Activated CD4-positive, alpha-beta T cell treated with anti-CD3 and anti-CD28 coated beads, Interleukin-2, amount 10 ng/mL, durations not matched to agents 24 days and 14 days (primary cell): ENCODE results near the gene GSTM1. TPM values are rescaled to one million over a fixed set of nuclear protein-coding genes. Genes with fewer than 3 reads are reported as not detected.

Experiments used
- DNase-seq: peaks from one replicate; pipeline ENCODE4 v3.0.0; 2022
- H3K27ac Mint-ChIP-seq: one replicate; pipeline ENCODE4 v1.8.0; 2022; ENCODE audit warnings: mild to moderate bottlenecking, mixed read lengths
- H3K27me3 Mint-ChIP-seq: one replicate; pipeline ENCODE4 v1.8.0; 2022; ENCODE audit warnings: mixed read lengths
- H3K36me3 Mint-ChIP-seq: one replicate; pipeline ENCODE4 v1.8.0; 2022; ENCODE audit warnings: low read depth, mild to moderate bottlenecking, mixed read lengths
- H3K4me1 Mint-ChIP-seq: one replicate; pipeline ENCODE4 v1.8.0; 2021; ENCODE audit warnings: mixed read lengths
- H3K4me3 Mint-ChIP-seq: one replicate; pipeline ENCODE4 v1.8.0; 2022; ENCODE audit warnings: mild to moderate bottlenecking, moderate library complexity, mixed read lengths
- H3K9me3 Mint-ChIP-seq: one replicate; pipeline ENCODE4 v1.8.0; 2021; ENCODE audit warnings: mixed read lengths
- intact Hi-C: fragments of 100-400 bp; cut with micrococcal nuclease; formaldehyde crosslinking; loops from one replicate; pipeline ENCODE4 v1.15.1; 2023
- total RNA-seq: library from RNA; stranded (reverse); gene quantifications from 2 replicates; pipeline ENCODE4 v1.2.3, GENCODE V29; 2022

The GSTM1 gene
- total RNA-seq: 92.2 and 94.2 TPM in 2 replicates

- no peaks in the 10 kb centered on the region for H3K27me3 Mint-ChIP-seq
- H3K27ac Mint-ChIP-seq: peak within 1 kb of the TSS; percentile 94
- peak; percentile 97 for DNase-seq
- H3K36me3 Mint-ChIP-seq: peaks cover 18% of the 10 kb centered on the region
- intact Hi-C loops: loop anchor here (2.0 to 5.0 kb wide), 5 partner anchors 21 to 139 kb away; partner anchors contain the start of genes GNAI3 and GSTM3
- peak within 1 kb of the TSS; percentile 87 for H3K4me3 Mint-ChIP-seq
- H3K9me3 Mint-ChIP-seq: no peaks in the 10 kb centered on the region
- H3K4me1 Mint-ChIP-seq: peaks cover 22% of the 10 kb centered on the region
These were observed at the start of gene GSTM1 for GRCh38 chr1:109687641-109688499. GSTM1 (plus strand) TSS chr1:109687817; CDS start chr1:109687874, 57 bp downstream.

DNA sequence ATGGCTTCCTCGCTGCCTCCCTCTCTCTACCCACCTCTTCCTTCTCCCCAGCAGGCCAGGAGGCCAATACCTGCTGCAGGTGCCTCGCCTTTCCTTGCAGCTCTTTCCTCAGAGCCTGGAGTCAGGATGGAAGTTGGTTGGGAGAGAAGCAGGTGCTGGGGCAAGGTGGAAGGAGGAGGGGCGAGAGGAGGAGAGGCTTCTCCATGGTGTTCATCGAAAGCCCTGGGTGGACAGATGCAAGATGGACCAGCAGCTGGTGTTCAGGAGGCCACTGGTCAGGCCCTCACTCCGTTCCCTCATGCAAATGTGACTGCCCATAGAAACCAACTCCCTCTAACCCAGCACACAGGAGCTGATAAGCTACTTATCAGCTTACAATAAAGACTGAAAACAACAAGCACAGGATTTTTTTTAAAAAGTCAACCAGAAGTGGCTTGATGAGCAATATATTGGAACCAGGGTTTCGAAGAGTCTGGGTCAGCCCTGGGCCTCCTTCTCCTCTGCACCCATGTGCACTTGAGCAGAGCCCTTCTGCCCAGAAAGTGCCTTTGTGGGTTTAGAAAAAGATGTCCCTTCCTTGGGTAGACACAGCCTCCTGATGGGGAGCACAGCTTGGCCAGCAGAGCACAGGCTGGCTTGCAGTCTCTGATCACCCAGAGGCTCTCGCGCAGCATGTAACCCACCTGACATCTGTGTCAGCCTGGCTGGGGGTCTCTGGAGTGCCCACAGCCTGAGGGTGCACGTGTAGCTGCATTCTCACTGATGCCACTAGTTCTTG is 48.4 kb upstream of the GSTM1 start:
- Mint-ChIP-seq H3K9me3 (no peaks in the 10 kb centered on the region), H3K27me3 (peaks cover 5% of the 10 kb centered on the region), H3K4me1 (peaks cover 18% of the 10 kb centered on the region), H3K27ac (no peak overlapping the region), H3K36me3 (no peaks in the 10 kb centered on the region), H3K4me3 (no peak overlapping the region)
- no peak for DNase-seq
- intact Hi-C loops: no loop called here

DNA sequence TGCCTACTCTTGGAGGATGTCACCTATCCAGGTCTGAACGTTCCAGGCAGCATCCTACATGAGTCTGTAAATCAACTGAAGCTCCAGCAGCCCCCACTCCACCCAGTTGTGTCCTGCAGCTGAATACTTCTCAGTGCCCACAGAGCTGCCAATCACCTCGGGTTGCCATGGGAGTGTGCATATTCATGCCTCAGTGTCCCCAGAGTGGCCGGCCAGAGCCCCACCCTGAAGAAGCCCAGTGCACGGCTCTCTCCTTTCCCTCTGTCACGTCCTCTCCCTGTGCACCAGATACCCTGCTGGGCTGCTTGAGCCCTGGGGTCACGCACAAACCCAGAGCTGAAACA is 47.8 kb upstream of the GSTM1 start:
- no peak for DNase-seq
- H3K4me1 Mint-ChIP-seq: peaks cover 14% of the 10 kb centered on the region
- no peaks in the 10 kb centered on the region for H3K9me3 Mint-ChIP-seq
- no peaks in the 10 kb centered on the region for H3K36me3 Mint-ChIP-seq
- intact Hi-C loops: loop anchor here (1.0 kb wide), 1 partner anchor 371 kb away; no protein-coding TSS in a partner anchor
- H3K27ac Mint-ChIP-seq: peak overlapping the region; percentile 47
- H3K27me3 Mint-ChIP-seq: peaks cover 5% of the 10 kb centered on the region
- H3K4me3 Mint-ChIP-seq: no peak overlapping the region

DNA sequence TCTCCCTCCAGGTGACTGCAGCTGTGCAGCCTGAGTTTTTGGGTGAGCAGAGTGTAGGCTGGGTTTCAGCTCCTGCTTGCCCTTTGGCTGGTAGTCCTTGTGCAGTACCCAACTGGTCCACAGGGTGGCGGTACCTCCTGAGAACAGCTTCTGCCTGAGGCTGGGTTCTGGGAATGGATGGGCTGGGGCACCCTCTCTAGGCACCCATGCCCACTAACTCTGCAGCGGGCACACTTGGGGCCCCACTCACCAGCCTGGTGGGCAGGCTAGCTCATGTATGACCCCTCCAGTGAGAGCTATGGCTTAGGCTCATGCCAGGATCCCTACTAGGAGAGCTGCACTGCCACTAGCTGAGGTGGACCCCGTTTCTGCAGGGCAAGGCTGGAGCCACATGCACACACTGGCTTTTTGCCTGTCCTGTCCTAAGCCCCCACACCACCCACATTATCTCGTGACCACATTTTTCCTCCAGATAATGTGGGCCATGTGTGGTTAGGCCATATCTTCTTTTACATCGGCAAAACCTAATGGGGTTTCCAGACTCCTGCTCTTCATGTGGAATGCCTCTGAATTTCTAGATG is 47.2 kb upstream of the GSTM1 start:
- H3K4me3 Mint-ChIP-seq: no peak overlapping the region

DNA sequence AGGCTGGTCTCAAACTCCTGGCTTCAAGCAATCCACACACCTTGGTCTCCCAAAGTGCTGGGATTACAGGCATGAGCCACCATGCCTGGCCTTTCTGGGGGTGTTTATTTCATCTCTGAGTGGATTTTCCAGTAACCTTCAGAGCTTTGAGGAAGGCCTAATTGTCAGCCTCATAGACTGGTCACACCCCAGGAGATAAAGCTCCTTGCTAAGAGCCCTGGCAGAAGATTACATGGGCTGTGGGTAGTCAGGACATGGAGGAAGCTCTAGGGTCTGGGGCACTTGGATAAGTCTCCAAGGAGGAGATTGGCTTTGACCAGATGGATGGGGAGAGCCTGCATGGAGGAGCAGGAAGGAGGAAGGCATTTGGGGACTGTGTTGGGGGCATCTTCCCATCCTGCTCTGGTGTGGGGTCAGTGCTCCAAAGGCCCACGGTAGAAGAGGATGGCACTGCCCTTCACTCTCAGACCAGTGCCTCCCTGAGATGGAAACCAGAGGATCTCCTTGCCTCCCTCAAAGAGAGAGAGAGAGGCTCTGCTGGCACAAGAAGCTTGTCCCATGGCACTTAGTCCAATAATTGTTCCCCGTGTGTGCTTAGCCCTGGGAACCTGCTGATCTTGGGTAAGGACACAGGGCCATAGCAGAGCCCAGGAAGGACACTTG is 46.4 kb upstream of the GSTM1 start:
- H3K4me1 Mint-ChIP-seq: peaks cover 13% of the 10 kb centered on the region
- H3K27ac Mint-ChIP-seq: no peak overlapping the region
- peaks cover 9% of the 10 kb centered on the region for H3K27me3 Mint-ChIP-seq
- H3K36me3 Mint-ChIP-seq: no peaks in the 10 kb centered on the region
- no peaks in the 10 kb centered on the region for H3K9me3 Mint-ChIP-seq
- no peak overlapping the region for H3K4me3 Mint-ChIP-seq
- intact Hi-C loops: no loop called here
- peak; percentile 52 for DNase-seq

More for the DNA sequence above, 47.2 kb upstream of the GSTM1 start:
- peaks cover 6% of the 10 kb centered on the region for H3K27me3 Mint-ChIP-seq
- peak; percentile 98 for DNase-seq
- peaks cover 13% of the 10 kb centered on the region for H3K4me1 Mint-ChIP-seq
- no peaks in the 10 kb centered on the region for H3K9me3 Mint-ChIP-seq
- intact Hi-C loops: loop anchor here (1.0 kb wide), 1 partner anchor 371 kb away; no protein-coding TSS in a partner anchor
- H3K27ac Mint-ChIP-seq: peak overlapping the region; percentile 47
- H3K36me3 Mint-ChIP-seq: no peaks in the 10 kb centered on the region

- Mint-ChIP-seq H3K36me3 (no peaks in the 10 kb centered on the region), H3K4me1 (peaks cover 13% of the 10 kb centered on the region), H3K9me3 (no peaks in the 10 kb centered on the region), H3K27ac (no peak overlapping the region), H3K27me3 (peaks cover 9% of the 10 kb centered on the region), H3K4me3 (no peak overlapping the region)
- intact Hi-C loops: loop anchor here (2.0 kb wide), 2 partner anchors 45 to 343 kb away; partner anchors contain the start of genes AHCYL1 and GSTM1
- DNase-seq: no peak
These were observed 45.8 kb upstream of the GSTM1 start for GRCh38 chr1:109641861-109642260.

DNA sequence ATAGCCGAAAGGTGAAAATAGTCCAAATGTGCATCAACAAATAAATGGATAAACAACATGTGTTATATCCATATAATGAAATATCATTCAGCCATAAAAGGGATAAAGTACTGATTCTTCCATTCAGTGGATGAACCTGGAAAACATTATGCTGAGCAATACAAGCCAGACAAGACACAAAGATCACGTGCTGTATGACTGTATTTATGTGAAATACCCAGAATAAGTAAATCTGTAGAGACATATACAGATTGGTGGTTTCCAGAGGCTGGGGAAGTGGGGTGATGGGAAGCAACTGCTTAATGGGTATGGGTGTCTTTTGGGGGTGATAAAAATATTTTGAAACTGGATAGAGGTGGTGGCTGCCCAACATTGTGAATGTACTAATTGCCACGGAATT is 45.0 kb upstream of the GSTM1 start:
- intact Hi-C loops: loop anchor here (1.0 to 2.0 kb wide), 4 partner anchors 9 to 342 kb away; partner anchors contain the start of genes AHCYL1 and GSTM1
- Mint-ChIP-seq H3K4me1 (peaks cover 13% of the 10 kb centered on the region), H3K36me3 (no peaks in the 10 kb centered on the region), H3K27me3 (peaks cover 12% of the 10 kb centered on the region), H3K9me3 (no peaks in the 10 kb centered on the region), H3K27ac (no peak overlapping the region), H3K4me3 (no peak overlapping the region)
- no peak for DNase-seq

DNA sequence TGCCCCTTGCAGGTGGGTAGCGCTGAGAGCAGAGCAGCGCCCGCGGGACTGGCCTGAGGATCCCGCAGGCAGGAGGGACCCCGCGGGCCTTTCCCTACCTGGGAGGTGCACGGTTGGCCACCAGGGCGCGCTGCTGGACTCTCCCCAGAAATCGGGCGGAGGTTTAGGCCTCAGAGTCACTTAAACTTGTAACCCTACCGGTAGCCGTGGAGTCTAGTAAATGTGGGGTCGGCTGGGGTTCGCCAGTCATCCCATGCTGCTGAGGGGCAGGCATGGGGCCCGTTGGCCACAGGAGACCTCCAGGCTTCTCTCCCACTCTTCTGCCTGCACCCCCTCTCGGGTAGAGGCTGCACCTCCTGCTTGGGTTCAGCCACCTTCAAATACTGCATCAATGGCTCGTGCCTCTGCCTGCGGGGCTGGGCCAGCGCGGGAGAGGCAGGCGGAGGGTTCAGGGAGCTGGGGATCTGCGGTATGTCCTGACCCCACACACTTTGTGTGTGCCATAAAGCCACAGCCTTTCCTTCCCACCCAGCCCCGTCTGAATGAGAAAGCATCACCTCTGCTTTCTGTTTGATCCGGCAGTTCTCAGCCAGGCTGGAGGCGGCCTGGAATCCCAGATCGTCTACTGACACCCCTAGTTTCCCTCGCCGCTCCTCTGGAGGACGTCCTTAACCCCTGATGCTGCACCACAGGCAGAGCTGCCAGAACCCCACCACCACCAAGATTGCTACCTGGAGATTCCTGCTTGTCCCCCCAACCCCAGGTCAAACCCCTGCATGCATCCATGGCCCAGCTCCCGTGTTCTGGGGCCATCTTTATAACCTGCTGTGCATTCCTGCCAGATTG is 44.0 kb upstream of the GSTM1 start:
- intact Hi-C loops: loop anchor here (1.0 to 2.0 kb wide), 4 partner anchors 8 to 341 kb away; partner anchors contain the start of genes AHCYL1 and GSTM1
- H3K27ac Mint-ChIP-seq: no peak overlapping the region
- DNase-seq: peak; percentile 97
- no peaks in the 10 kb centered on the region for H3K9me3 Mint-ChIP-seq
- peaks cover 11% of the 10 kb centered on the region for H3K4me1 Mint-ChIP-seq
- H3K36me3 Mint-ChIP-seq: no peaks in the 10 kb centered on the region
- H3K4me3 Mint-ChIP-seq: no peak overlapping the region
- peaks cover 10% of the 10 kb centered on the region for H3K27me3 Mint-ChIP-seq

- Mint-ChIP-seq H3K27me3 (peaks cover 10% of the 10 kb centered on the region), H3K36me3 (no peaks in the 10 kb centered on the region)
- intact Hi-C loops: no loop called here
These were observed 42.9 kb upstream of the GSTM1 start for GRCh38 chr1:109644670-109645069.

GRCh38 chr1:109649491-109649914 is 38.1 kb upstream of the GSTM1 start:
- H3K36me3 Mint-ChIP-seq: no peaks in the 10 kb centered on the region
- peaks cover 40% of the 10 kb centered on the region for H3K27me3 Mint-ChIP-seq
- intact Hi-C loops: no loop called here
- no peak overlapping the region for H3K27ac Mint-ChIP-seq
- no peak for DNase-seq
- H3K4me3 Mint-ChIP-seq: no peak overlapping the region
- H3K4me1 Mint-ChIP-seq: no peaks in the 10 kb centered on the region
- H3K9me3 Mint-ChIP-seq: no peaks in the 10 kb centered on the region

More at GRCh38 chr1:109644670-109645069, 42.9 kb upstream of the GSTM1 start:
- Mint-ChIP-seq H3K27ac (no peak overlapping the region), H3K9me3 (no peaks in the 10 kb centered on the region), H3K4me3 (no peak overlapping the region), H3K4me1 (peaks cover 11% of the 10 kb centered on the region)
- DNase-seq: no peak

- Mint-ChIP-seq H3K9me3 (no peaks in the 10 kb centered on the region), H3K27ac (no peak overlapping the region), H3K27me3 (peaks cover 42% of the 10 kb centered on the region), H3K36me3 (no peaks in the 10 kb centered on the region), H3K4me1 (peaks cover 11% of the 10 kb centered on the region), H3K4me3 (no peak overlapping the region)
- no peak for DNase-seq
- intact Hi-C loops: loop anchor here (1.0 kb wide), 1 partner anchor 7 kb away; no protein-coding TSS in a partner anchor
These were observed 37.0 kb upstream of the GSTM1 start for GRCh38 chr1:109650609-109651008.

DNA sequence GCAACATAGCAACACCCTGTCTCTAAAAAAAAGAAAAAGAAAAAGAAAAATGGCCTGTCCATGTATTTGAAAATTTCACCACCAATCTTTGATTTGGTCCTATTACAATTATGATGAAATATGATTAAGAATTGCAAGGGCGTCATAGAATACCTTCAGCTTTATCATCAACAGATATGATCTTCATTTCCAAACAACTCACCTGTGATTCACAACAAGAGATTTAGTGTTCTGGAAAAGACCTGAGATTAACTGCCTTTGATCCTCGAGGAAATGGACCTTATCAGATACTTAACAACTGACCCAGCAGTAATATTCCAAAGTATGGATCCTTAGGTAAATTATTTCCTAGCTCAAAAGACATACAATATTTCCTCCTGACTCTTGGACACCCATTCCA is 35.2 kb upstream of the GSTM1 start:
- Mint-ChIP-seq H3K27me3 (peaks cover 37% of the 10 kb centered on the region), H3K4me1 (peaks cover 17% of the 10 kb centered on the region), H3K36me3 (no peaks in the 10 kb centered on the region), H3K27ac (no peak overlapping the region), H3K9me3 (no peaks in the 10 kb centered on the region), H3K4me3 (no peak overlapping the region)
- no peak for DNase-seq
- intact Hi-C loops: no loop called here
